H1 (cell line): ENCODE results near the gene MAGI2. TPM values are rescaled to one million over a fixed set of nuclear protein-coding genes. Genes with fewer than 3 reads are reported as not detected.

ENCODE experiments used
- CTCF ChIA-PET: fragments of 300-600 bp; sonication (Branson Sonifier 250); formaldehyde crosslinking; loops from one replicate; lab custom pipeline; 2021; ENCODE audit not compliant: partially characterized antibody; lab: Charles Lee
- POLR2A ChIA-PET: fragments of 300-600 bp; sonication (Branson Sonifier 250); formaldehyde crosslinking; loops from one replicate; lab custom pipeline; 2021; ENCODE audit warnings: inconsistent platforms; ENCODE audit not compliant: partially characterized antibody; lab: Charles Lee
- DNase-seq, 2 experiments: peaks; one replicate each; pipeline versions ENCODE4 v3.0.0 to v3.0.0-alpha.2; 2010 to 2022; ENCODE audit warnings: low spot score in 2 of 2, low read depth in 1 of 2, mixed read lengths in 1 of 2
- FAIRE-seq: peaks from 2 replicates; lab custom pipeline; 2011; peaks lifted over from hg19 to GRCh38; lab: Jason Lieb, UNC
- H2AFZ ChIP-seq: 2 replicates; pipeline ENCODE4 v1.8.1; 2012; ENCODE audit warnings: low read length, inconsistent platforms
- H2AK5ac ChIP-seq: 2 replicates; pipeline ENCODE4 v1.6.1; 2013; ENCODE audit warnings: low read depth, low read length
- H2BK120ac ChIP-seq: replicated peaks from 2 replicates; pipeline ENCODE3; 2013; ENCODE audit warnings: low read depth, low read length, inconsistent platforms
- H2BK12ac ChIP-seq: 2 replicates; pipeline ENCODE4 v1.6.1; 2013; ENCODE audit warnings: low read depth, low read length
- H2BK15ac ChIP-seq: 2 replicates; pipeline ENCODE4 v1.6.1; 2013; ENCODE audit warnings: low read length
- H2BK20ac ChIP-seq: 2 replicates; pipeline ENCODE4 v1.6.1; 2013; ENCODE audit warnings: low read length
- H2BK5ac ChIP-seq: 2 replicates; pipeline ENCODE4 v1.6.1; 2013; ENCODE audit warnings: low read depth, low read length
- H3K14ac ChIP-seq: 2 replicates; pipeline ENCODE4 v1.6.1; 2013; ENCODE audit warnings: inconsistent platforms; ENCODE audit not compliant: insufficient read length
- H3K18ac ChIP-seq: 2 replicates; pipeline ENCODE4 v1.6.1; 2013; ENCODE audit warnings: low read length; ENCODE audit errors: extremely low read depth
- H3K23ac ChIP-seq: 2 replicates; pipeline ENCODE4 v1.6.1; 2013; ENCODE audit warnings: inconsistent platforms; ENCODE audit not compliant: insufficient read length
- H3K23me2 ChIP-seq: 2 replicates; pipeline ENCODE4 v1.6.1; 2013; ENCODE audit warnings: low read depth, low read length
- H3K27ac ChIP-seq: 2 replicates; pipeline ENCODE4 v1.6.1; 2011; ENCODE audit warnings: low read depth, low read length, inconsistent platforms
- H3K27me3 ChIP-seq, 4 experiments: replicated peaks in 1 of 4; 1 replicate in 1 of 4; 2 replicates in 3 of 4; pipeline versions ENCODE4 v1.6.1 to v1.8.1; 2011 to 2013; ENCODE audit warnings: low read length in 3 of 4, mild to moderate bottlenecking in 3 of 4, inconsistent platforms in 2 of 4, mixed read lengths in 2 of 4, moderate library complexity in 1 of 4; ENCODE audit not compliant: control insufficient read depth in 3 of 4, insufficient read depth in 3 of 4; ENCODE audit errors: extremely low read depth in 1 of 4
- H3K36me3 ChIP-seq, 4 experiments: 2 replicates each; pipeline versions ENCODE4 v1.6.1 to v1.8.1; 2011 to 2013; ENCODE audit warnings: mild to moderate bottlenecking in 4 of 4, low read length in 3 of 4, moderate library complexity in 2 of 4, control low read depth in 1 of 4, inconsistent platforms in 1 of 4; ENCODE audit not compliant: insufficient read depth in 4 of 4, control insufficient read depth in 2 of 4
- H3K4ac ChIP-seq: replicated peaks from 2 replicates; pipeline ENCODE3; 2013; ENCODE audit warnings: low read length, low read depth, mixed read lengths, inconsistent platforms; ENCODE audit not compliant: insufficient read length
- H3K4me1 ChIP-seq, 4 experiments: replicated peaks in 1 of 4; 1 replicate in 1 of 4; 2 replicates in 3 of 4; pipeline versions ENCODE4 v1.6.1 to v1.8.1; 2011 to 2013; ENCODE audit warnings: low read length in 3 of 4, inconsistent platforms in 2 of 4, mixed read lengths in 1 of 4; ENCODE audit not compliant: insufficient read depth in 4 of 4, control insufficient read depth in 3 of 4
- H3K4me2 ChIP-seq, 2 experiments: 2 replicates each; pipeline versions ENCODE4 v1.6.1 to v1.8.1; 2011 to 2013; ENCODE audit warnings: low read depth in 2 of 2, low read length in 2 of 2, control low read depth in 1 of 2, inconsistent platforms in 1 of 2, mild to moderate bottlenecking in 1 of 2; ENCODE audit not compliant: insufficient read depth in 1 of 2
- H3K4me3 ChIP-seq, 4 experiments: fragments of 200-600, 300-600 bp in 1 of 4; sonication (generic), shearing (Covaris generic), sonication (Bioruptor Twin) in 1 of 4; 2 replicates each; pipeline versions ENCODE4 v1.5.1 to v1.8.1; 2011 to 2016; ENCODE audit warnings: low read length in 4 of 4, low read depth in 3 of 4, control low read depth in 2 of 4, inconsistent platforms in 2 of 4, mild to moderate bottlenecking in 2 of 4, mixed read lengths in 1 of 4, moderate library complexity in 1 of 4; ENCODE audit not compliant: insufficient read depth in 2 of 4; ENCODE audit errors: extremely low read depth in 1 of 4
- H3K56ac ChIP-seq: replicated peaks from 2 replicates; pipeline ENCODE3; 2013; ENCODE audit warnings: low read depth, mild to moderate bottlenecking, mixed read lengths, low read length, inconsistent platforms; ENCODE audit not compliant: insufficient read length
- H3K79me1 ChIP-seq: 2 replicates; pipeline ENCODE4 v1.6.1; 2013; ENCODE audit warnings: low read depth, low read length, control low read depth
- H3K79me2 ChIP-seq, 2 experiments: 2 replicates each; pipeline versions ENCODE4 v1.6.1 to v1.8.1; 2012 to 2013; ENCODE audit warnings: low read length in 2 of 2, mild to moderate bottlenecking in 2 of 2, inconsistent platforms in 1 of 2; ENCODE audit not compliant: insufficient read depth in 2 of 2, control insufficient read depth in 1 of 2
- H3K9ac ChIP-seq, 4 experiments: replicated peaks in 1 of 4; 1 replicate in 1 of 4; 2 replicates in 3 of 4; pipeline versions ENCODE4 v1.6.1 to v1.8.1; 2011 to 2013; ENCODE audit warnings: low read depth in 3 of 4, low read length in 3 of 4, control low read depth in 2 of 4, mild to moderate bottlenecking in 2 of 4, moderate library complexity in 2 of 4, inconsistent platforms in 1 of 4; ENCODE audit errors: extremely low read depth in 1 of 4
- H3K9me3 ChIP-seq, 2 experiments: 2 replicates each; pipeline versions ENCODE4 v1.6.1 to v1.8.1; 2012 to 2013; ENCODE audit warnings: mild to moderate bottlenecking in 2 of 2, moderate library complexity in 2 of 2, control low read depth in 1 of 2, inconsistent platforms in 1 of 2, low read depth in 1 of 2, low read length in 1 of 2, mixed read lengths in 1 of 2; ENCODE audit not compliant: insufficient read depth in 2 of 2
- H4K20me1 ChIP-seq, 2 experiments: replicated peaks in 1 of 2; 2 replicates each; pipeline versions ENCODE3 to v1.8.1; 2011 to 2013; ENCODE audit warnings: inconsistent platforms in 2 of 2, low read length in 2 of 2, mild to moderate bottlenecking in 1 of 2; ENCODE audit not compliant: insufficient read depth in 2 of 2, control insufficient read depth in 1 of 2
- H4K5ac ChIP-seq: 2 replicates; pipeline ENCODE4 v1.6.1; 2013; ENCODE audit warnings: low read length, low read depth, mixed read lengths, inconsistent platforms; ENCODE audit not compliant: insufficient read length
- H4K8ac ChIP-seq: 2 replicates; pipeline ENCODE4 v1.8.0; 2013; ENCODE audit warnings: mild to moderate bottlenecking, moderate library complexity, low read length, inconsistent platforms; ENCODE audit not compliant: insufficient read depth; ENCODE audit errors: extremely low read depth
- H4K91ac ChIP-seq: replicated peaks from 2 replicates; pipeline ENCODE3; 2013; ENCODE audit warnings: low read length, mixed read lengths, inconsistent platforms; ENCODE audit not compliant: insufficient read length
- EP300 ChIP-seq, 2 experiments: IDR thresholded peaks; 1 replicate in 1 of 2; 2 replicates in 1 of 2; pipeline ENCODE4 v1.6.1; 2011 to 2012; ENCODE audit warnings: low read depth in 2 of 2, low read length in 2 of 2, mild to moderate bottlenecking in 2 of 2, borderline replicate concordance in 1 of 2, inconsistent platforms in 1 of 2, moderate library complexity in 1 of 2
- FOSL1 ChIP-seq: IDR thresholded peaks from 2 replicates; pipeline ENCODE4 v1.6.1; 2011; ENCODE audit warnings: mild to moderate bottlenecking, low read depth, low read length, moderate library complexity; ENCODE audit not compliant: insufficient read depth
- GTF2F1 ChIP-seq: IDR thresholded peaks from 2 replicates; pipeline ENCODE4 v1.6.1; 2012; ENCODE audit warnings: low read depth, low read length, improper control_type of control experiment, borderline replicate concordance
- PHF8 ChIP-seq: fragments of 200-600 bp; sonication (generic); conservative IDR thresholded peaks from 2 replicates; pipeline ENCODE4 v1.7.1; 2012; ENCODE audit warnings: low read depth, mild to moderate bottlenecking, inconsistent platforms, low read length, moderate library complexity
- POLR2A ChIP-seq, 2 experiments: IDR thresholded peaks; 1 replicate in 1 of 2; 2 replicates in 1 of 2; pipeline ENCODE4 v1.6.1; 2011; ENCODE audit warnings: low read depth in 2 of 2, low read length in 2 of 2, mild to moderate bottlenecking in 2 of 2; ENCODE audit errors: control extremely low read depth in 1 of 2
- WGBS, 2 experiments: shearing (Covaris generic) in 1 of 2; methylation state at CpG; one replicate each; pipeline versions ENCODE4 v1.1.6 to v1.1.7; 2013 to 2015; ENCODE audit warnings: low lambda C conversion rate in 2 of 2, mixed read lengths in 2 of 2, inconsistent platforms in 1 of 2, low coverage in 1 of 2, missing lambda C conversion rate in 1 of 2; ENCODE audit not compliant: insufficient replicate concordance in 2 of 2, insufficient coverage in 1 of 2, insufficient read length in 1 of 2; ENCODE audit errors: extremely low coverage in 1 of 2, missing lambda C conversion rate in 1 of 2; 5-methylcytosine and 5-hydroxymethylcytosine counted together
- polyA plus RNA-seq, 7 experiments: library from polyadenylated mRNA; depleted of rRNA in 3 of 7; stranded (reverse) in 5 of 7; unstranded in 2 of 7; fragments of >200 nt in 5 of 7; fragments of 200-250 nt in 2 of 7; gene quantifications; 1 replicate in 5 of 7; 2 replicates in 1 of 7; 4 replicates in 1 of 7; pipeline versions ENCODE4 v1.2.1 to v1.2.3, GENCODE V29; 2011 to 2013; ENCODE audit warnings: missing spikeins in 2 of 7, mixed read lengths in 2 of 7
- total RNA-seq: library from RNA; stranded (reverse); fragmentation: NEBNext Ultra II Directional; extraction: Animal tissue kit (Norgen Biotek cat#: 25700); gene quantifications from 2 replicates; pipeline ENCODE4 v1.2.1, GENCODE V29; 2021

MAGI2 gene
- total and polyA plus RNA-seq, 2 of the 8 experiments (the other 6 are each of a cell fraction or from before 2014, with no cell fraction given) = 6.0 to 27.3 TPM

DNA sequence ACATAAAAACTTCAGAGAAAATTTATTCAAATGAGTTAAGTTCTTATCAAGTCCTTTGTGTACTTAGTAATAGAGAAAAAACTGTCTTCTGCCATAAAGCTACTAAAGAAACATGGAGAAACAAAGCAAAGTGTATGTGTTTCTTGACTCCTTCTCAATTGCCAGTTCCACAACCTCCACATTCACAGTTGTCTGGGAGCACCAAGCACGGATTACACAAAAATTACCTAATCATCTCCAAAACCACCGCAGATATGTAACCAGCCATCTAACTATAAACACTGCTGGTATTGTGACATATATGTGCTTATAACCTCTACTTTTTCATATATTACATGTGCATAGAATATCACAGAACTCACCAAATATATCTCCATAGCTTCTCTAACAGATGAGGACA lies 23.1 kb downstream of the MAGI2 start:
- POLR2A ChIA-PET = no interaction called here
- no peak overlapping the region for H2BK20ac ChIP-seq
- H3K79me2 ChIP-seq = no peaks in the 10 kb centered on the region
- no peak overlapping the region for H4K91ac ChIP-seq
- H2BK12ac ChIP-seq = no peak overlapping the region
- no peaks in the 10 kb centered on the region for H3K27me3 ChIP-seq
- H3K4me1 ChIP-seq = no peaks in the 10 kb centered on the region
- H3K18ac ChIP-seq = no peak overlapping the region
- DNase-seq (no peak), FAIRE-seq (no peak)
- no peak overlapping the region for H3K4me3 ChIP-seq
- no peak overlapping the region for H2BK120ac ChIP-seq
- no peaks in the 10 kb centered on the region for H3K23me2 ChIP-seq
- H3K9ac ChIP-seq = no peak overlapping the region
- no peak overlapping the region for H3K23ac ChIP-seq
- H3K27ac ChIP-seq = no peak overlapping the region
- no peaks in the 10 kb centered on the region for H3K36me3 ChIP-seq
- H3K9me3 ChIP-seq = no peaks in the 10 kb centered on the region
- no peak overlapping the region for H2BK5ac ChIP-seq
- H4K5ac ChIP-seq = no peak overlapping the region
- H2AFZ ChIP-seq = no peak overlapping the region
- no peak overlapping the region for H4K8ac ChIP-seq
- no peak overlapping the region for H3K56ac ChIP-seq
- H2BK15ac ChIP-seq = no peak overlapping the region
- H4K20me1 ChIP-seq = no peaks in the 10 kb centered on the region
- CTCF ChIA-PET = interaction anchor here (0.6 to 0.8 kb wide), 2 partner anchors 10 to 251 kb away, joined by 3 read pairs; no protein-coding TSS in a partner anchor
- H2AK5ac ChIP-seq = no peak overlapping the region
- WGBS, 2 experiments = 94% methylated on average over 2 of the region's 2 CpGs; no CpG with 5 or more reads in 1 of the 2 experiments
- H3K4ac ChIP-seq = no peak overlapping the region
- H3K79me1 ChIP-seq = no peaks in the 10 kb centered on the region
- no peak overlapping the region for H3K14ac ChIP-seq
- no peak overlapping the region for H3K4me2 ChIP-seq
- TF ChIP-seq GTF2F1 (no peak), POLR2A (IDR thresholded peaks at IDR 0.05; ENCODE audit: control extremely low read depth in 1 of 2, low read depth in 2 of 2, low read length in 2 of 2) (no peak), PHF8 (no peak), FOSL1 (no peak), EP300 (IDR thresholded peaks at IDR 0.05; ENCODE audit: borderline replicate concordance in 1 of 2, low read depth in 2 of 2, low read length in 2 of 2) (no peak)
